ENCODE results near the gene SGPP2. TPM values are rescaled to one million over a fixed set of nuclear protein-coding genes. Genes with fewer than 3 reads are reported as not detected.

The SGPP2 gene
- total RNA-seq, 6 donors from 2014 or later: 5.2 to 85.9 (median 21.8) TPM

DNA sequence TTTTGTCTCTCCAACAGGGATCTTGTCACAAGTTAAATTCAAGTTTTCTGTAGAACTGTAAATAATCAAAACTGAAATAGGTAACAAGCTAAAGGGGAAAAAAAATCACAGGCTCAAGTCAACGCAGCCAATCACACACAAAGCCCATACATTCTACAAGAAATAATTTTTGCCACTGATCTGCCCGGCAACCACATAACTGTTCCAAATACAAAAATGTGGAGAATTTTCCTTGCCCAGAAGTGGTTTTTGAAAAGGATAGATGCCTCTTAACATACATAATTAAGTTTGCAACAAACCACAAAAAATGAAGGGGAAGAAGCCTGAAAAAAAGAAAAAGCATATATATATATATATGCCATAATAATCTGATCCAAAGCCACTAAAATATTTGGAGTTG is 171.2 kb downstream of the SGPP2 start:
- TF ChIP-seq POLR2A (IDR thresholded peaks at IDR 0.05): no peak
- TF ChIP-seq POLR2AphosphoS5 (IDR thresholded peaks at IDR 0.05): no peak
- TF ChIP-seq, protein P1, sequence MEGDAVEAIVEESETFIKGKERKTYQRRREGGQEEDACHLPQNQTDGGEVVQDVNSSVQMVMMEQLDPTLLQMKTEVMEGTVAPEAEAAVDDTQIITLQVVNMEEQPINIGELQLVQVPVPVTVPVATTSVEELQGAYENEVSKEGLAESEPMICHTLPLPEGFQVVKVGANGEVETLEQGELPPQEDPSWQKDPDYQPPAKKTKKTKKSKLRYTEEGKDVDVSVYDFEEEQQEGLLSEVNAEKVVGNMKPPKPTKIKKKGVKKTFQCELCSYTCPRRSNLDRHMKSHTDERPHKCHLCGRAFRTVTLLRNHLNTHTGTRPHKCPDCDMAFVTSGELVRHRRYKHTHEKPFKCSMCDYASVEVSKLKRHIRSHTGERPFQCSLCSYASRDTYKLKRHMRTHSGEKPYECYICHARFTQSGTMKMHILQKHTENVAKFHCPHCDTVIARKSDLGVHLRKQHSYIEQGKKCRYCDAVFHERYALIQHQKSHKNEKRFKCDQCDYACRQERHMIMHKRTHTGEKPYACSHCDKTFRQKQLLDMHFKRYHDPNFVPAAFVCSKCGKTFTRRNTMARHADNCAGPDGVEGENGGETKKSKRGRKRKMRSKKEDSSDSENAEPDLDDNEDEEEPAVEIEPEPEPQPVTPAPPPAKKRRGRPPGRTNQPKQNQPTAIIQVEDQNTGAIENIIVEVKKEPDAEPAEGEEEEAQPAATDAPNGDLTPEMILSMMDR (IDR thresholded peaks at IDR 0.05): no peak
- TF ChIP-seq EP300 (IDR thresholded peaks at IDR 0.05): no peak
- no peaks in the 10 kb centered on the region for H3K4me1 ChIP-seq
- 89 to 93% methylated on average over 2 of the region's 2 CpGs for WGBS, 2 donors
- DNase-seq: no peak
- H3K27me3 ChIP-seq: no peaks in the 10 kb centered on the region
- no peak overlapping the region for H3K27ac ChIP-seq
- H3K4me3 ChIP-seq: no peak overlapping the region
- ATAC-seq (ENCODE audit: low FRiP score in 2 of 2): no peak
- H3K9me3 ChIP-seq: no peaks in the 10 kb centered on the region
- H3K36me3 ChIP-seq: peaks cover 3 to 42% (median 15%) of the 10 kb centered on the region in 4 donors

DNA sequence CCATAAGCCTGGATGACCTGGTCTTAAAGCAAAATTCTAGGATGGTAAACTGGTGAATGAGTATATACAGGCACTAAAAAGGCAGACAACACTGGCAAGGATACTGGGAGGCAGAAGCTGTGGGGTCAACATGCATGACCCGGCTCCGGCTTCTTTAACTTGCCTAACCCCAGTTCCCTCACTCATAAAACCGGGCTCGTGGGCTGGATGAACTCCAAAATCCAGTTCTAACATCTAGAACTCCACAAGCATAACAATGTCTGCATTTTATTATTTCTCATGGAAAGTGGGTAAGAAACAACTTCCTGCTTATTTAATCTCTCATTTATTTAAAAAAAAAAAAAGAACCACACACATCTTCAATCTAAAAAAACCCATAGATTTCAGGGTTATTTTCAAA is 174.3 kb downstream of the SGPP2 start:
- H3K27me3 ChIP-seq: no peaks in the 10 kb centered on the region
- H3K4me1 ChIP-seq: no peaks in the 10 kb centered on the region
- peaks cover 0 to 45% (median 13%) of the 10 kb centered on the region in 4 donors for H3K36me3 ChIP-seq
- no peak for ATAC-seq (ENCODE audit: low FRiP score in 2 of 2)
- DNase-seq: no peak
- H3K4me3 ChIP-seq: no peak overlapping the region
- H3K9me3 ChIP-seq: no peaks in the 10 kb centered on the region
- 94% methylated on average over 4 of the region's 4 CpGs for WGBS, 2 donors
- no peak overlapping the region for H3K27ac ChIP-seq
- no peak for TF ChIP-seq EP300 (IDR thresholded peaks at IDR 0.05)

DNA sequence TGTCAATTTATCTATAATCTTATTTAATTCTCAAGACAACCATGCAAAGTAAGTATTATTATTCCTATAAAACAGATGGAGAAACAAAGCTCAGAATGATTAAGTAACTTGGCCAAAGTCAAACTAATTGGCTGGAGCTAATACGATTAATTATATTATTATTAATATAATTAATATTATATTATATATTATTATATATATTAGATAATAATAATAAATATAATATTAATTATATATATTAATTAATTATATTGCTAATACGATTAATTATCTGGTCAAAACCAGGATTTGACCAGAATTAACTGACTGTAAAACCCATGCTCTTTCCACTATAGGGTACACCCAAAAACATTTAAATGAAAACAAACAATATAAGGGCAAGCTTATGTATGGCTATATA is 179.2 kb downstream of the SGPP2 start:
- Histone ChIP-seq H3K4me1 (no peaks in the 10 kb centered on the region), H3K9me3 (no peaks in the 10 kb centered on the region), H3K4me3 (no peak overlapping the region), H3K36me3 (peaks cover 0 to 27% (median 7%) of the 10 kb centered on the region in 4 donors), H3K27ac (no peak overlapping the region), H3K27me3 (no peaks in the 10 kb centered on the region)
- ATAC-seq (ENCODE audit: low FRiP score in 2 of 2) (no peak), DNase-seq (no peak)
- 94 to 100% methylated on average over 2 of the region's 2 CpGs for WGBS, 2 donors
- TF ChIP-seq, protein P1 (IDR thresholded peaks at IDR 0.05): no peak
- TF ChIP-seq POLR2A (IDR thresholded peaks at IDR 0.05): no peak
- no peak for TF ChIP-seq EP300 (IDR thresholded peaks at IDR 0.05)

DNA sequence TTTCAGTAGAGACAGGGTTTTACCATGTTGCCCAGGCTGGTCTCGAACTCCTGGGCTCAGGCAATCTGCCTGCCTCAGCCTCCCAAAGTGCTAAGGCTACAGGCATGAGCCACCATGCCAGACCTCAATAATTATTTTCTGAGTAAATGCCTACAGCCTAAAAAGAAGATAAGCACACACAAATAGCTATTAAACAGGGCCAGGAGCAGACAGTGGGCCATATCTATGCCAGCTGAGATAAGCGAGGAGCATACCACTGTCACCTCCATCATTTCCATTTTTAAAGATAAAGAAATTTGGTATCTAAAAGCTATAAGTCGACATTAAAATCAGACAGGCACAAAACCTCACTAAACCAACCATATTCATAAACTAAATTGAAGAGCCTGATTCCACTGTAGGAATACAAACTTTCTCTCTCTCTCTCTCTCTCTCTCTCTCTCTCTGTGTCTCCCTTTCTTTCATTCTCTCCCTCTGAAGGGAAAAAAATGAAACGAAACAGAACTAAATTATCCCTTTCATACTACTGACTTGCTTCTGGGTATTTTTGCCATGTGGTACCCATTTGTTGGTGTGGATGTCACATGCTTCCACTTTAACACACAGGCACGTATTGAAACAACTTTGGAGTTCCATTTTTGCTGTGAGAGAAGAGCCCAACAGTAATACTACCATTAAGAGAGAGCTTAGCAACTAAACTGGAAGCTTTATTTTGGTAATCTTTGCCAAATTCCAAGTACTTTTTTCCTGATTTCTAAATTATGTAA is 180.6 kb downstream of the SGPP2 start:
- TF ChIP-seq EP300 (IDR thresholded peaks at IDR 0.05): no peak
- TF ChIP-seq, protein P1 (IDR thresholded peaks at IDR 0.05): no peak
- no peak for TF ChIP-seq POLR2AphosphoS5 (IDR thresholded peaks at IDR 0.05)
- TF ChIP-seq POLR2A (IDR thresholded peaks at IDR 0.05): no peak
- WGBS, 2 donors: 93 to 95% methylated on average over 5 of the region's 5 CpGs
- H3K4me1 ChIP-seq: no peaks in the 10 kb centered on the region

DNA sequence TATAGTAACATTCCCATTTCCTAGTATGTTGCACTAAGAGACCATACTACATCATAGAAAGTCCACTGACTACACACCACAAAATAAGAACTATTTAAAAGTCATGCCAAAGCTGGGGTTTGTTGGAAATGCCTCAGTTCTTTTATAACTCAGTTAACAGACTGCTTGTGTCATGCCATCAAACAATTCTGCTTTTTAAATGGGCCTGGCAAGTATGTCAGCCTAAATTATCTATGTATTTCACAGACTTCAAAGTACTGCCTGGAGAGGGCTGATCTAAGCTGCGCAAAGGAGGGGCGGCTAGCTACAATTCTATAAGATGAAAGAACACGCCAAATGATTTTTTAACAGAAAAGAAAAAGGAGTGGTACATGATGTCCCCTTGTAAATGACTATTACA is 182.0 kb downstream of the SGPP2 start:
- Histone ChIP-seq H3K36me3 (peaks cover 0 to 22% (median 0%) of the 10 kb centered on the region in 4 donors), H3K27ac (no peak overlapping the region), H3K4me1 (no peaks in the 10 kb centered on the region), H3K4me3 (no peak overlapping the region), H3K27me3 (no peaks in the 10 kb centered on the region), H3K9me3 (no peaks in the 10 kb centered on the region)
- DNase-seq: no peak
- ATAC-seq (ENCODE audit: low FRiP score in 2 of 2): no peak
- WGBS, 2 donors: 94% methylated on average over 3 of the region's 3 CpGs
- TF ChIP-seq EP300 (IDR thresholded peaks at IDR 0.05): no peak
- TF ChIP-seq, protein P1 (IDR thresholded peaks at IDR 0.05): no peak
- TF ChIP-seq POLR2AphosphoS5 (IDR thresholded peaks at IDR 0.05): no peak
- TF ChIP-seq POLR2A (IDR thresholded peaks at IDR 0.05): no peak

More for the DNA sequence above, 180.6 kb downstream of the SGPP2 start:
- Histone ChIP-seq H3K27me3 (no peaks in the 10 kb centered on the region), H3K36me3 (peaks cover 0 to 14% (median 0%) of the 10 kb centered on the region in 4 donors), H3K27ac (no peak overlapping the region), H3K9me3 (no peaks in the 10 kb centered on the region), H3K4me3 (no peak overlapping the region)
- ATAC-seq (ENCODE audit: low FRiP score in 2 of 2) (no peak), DNase-seq (no peak)
